Esophagus muscularis mucosa (tissue), 3 donors: ENCODE measurements around the gene MOB2.

Experiments
- POLR2A ChIP-seq: fragments of 450-650 bp; IDR thresholded peaks from one replicate; pipeline ENCODE4 v1.6.1; 2017; ENCODE audit warnings: antibody characterized with exemption, moderate library complexity, mild to moderate bottlenecking, low read depth
- POLR2AphosphoS5 ChIP-seq, 2 donors: sonication (generic); formaldehyde crosslinking; IDR thresholded peaks; one replicate each; pipeline ENCODE4 v1.6.1; 2017; ENCODE audit warnings: antibody characterized with exemption in 2 of 2
- TF ChIP-seq, protein P1 (sequence below), 3 experiments: fragments of 200-600 bp in 2 of 3; fragments of 450-650 bp in 1 of 3; sonication (generic) in 2 of 3; IDR thresholded peaks; one replicate each; pipeline ENCODE4 v1.5.1; 2017 to 2019; ENCODE audit warnings: antibody characterized with exemption in 3 of 3, mild to moderate bottlenecking in 2 of 3, moderate library complexity in 1 of 3

- TF ChIP-seq, protein P1, sequence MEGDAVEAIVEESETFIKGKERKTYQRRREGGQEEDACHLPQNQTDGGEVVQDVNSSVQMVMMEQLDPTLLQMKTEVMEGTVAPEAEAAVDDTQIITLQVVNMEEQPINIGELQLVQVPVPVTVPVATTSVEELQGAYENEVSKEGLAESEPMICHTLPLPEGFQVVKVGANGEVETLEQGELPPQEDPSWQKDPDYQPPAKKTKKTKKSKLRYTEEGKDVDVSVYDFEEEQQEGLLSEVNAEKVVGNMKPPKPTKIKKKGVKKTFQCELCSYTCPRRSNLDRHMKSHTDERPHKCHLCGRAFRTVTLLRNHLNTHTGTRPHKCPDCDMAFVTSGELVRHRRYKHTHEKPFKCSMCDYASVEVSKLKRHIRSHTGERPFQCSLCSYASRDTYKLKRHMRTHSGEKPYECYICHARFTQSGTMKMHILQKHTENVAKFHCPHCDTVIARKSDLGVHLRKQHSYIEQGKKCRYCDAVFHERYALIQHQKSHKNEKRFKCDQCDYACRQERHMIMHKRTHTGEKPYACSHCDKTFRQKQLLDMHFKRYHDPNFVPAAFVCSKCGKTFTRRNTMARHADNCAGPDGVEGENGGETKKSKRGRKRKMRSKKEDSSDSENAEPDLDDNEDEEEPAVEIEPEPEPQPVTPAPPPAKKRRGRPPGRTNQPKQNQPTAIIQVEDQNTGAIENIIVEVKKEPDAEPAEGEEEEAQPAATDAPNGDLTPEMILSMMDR (IDR thresholded peaks at IDR 0.05) = no peak
- TF ChIP-seq POLR2AphosphoS5 (IDR thresholded peaks at IDR 0.05) (no peak), POLR2A (no peak)
Measured at GRCh38 chr11:1467270-1467669, 19.3 kb downstream of the MOB2 start.
